GF-D8 (cell line): Measurements from ENCODE around the gene FFAR1.

Experiments
- DNase-seq: peaks from one replicate; lab custom pipeline; 2025; lab: John Stamatoyannopoulos, UW

FFAR1 gene, protein sequence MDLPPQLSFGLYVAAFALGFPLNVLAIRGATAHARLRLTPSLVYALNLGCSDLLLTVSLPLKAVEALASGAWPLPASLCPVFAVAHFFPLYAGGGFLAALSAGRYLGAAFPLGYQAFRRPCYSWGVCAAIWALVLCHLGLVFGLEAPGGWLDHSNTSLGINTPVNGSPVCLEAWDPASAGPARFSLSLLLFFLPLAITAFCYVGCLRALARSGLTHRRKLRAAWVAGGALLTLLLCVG (N-terminal part only)

DNA sequence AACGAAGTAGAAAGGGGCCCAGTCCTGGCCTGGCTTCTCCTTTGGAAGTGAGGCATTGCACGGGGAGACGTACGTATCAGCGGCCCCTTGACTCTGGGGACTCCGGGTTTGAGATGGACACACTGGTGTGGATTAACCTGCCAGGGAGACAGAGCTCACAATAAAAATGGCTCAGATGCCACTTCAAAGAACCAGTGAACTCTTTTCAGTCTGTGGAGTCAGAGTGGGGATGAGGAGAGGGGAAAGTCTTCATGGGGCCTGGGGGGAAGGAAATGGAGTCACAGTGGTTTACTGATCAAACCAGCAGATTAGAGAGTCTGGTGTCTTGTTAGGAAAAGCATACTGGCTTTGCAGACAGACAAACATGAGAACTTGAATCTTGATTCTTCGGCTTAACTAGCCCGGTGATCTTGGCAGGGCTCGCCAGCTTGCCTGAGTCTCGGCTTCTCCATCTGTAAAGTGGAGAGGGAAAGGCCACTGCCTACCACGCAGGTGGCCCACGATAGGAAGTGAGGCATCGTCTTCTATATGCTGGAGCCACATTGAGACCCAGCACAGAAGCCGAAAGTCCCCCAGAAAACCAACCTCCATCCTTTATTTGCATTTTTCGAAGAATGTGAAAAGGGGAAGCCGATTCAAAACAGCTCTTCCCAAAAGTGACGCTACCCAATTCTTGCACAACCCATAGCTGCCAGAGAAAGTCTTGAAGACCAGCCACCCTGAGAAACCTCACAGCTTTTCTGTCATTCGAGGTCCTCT, at the start of gene FFAR1:
TSS of gene FFAR1 (plus strand) at position 732 of the 759 bp plus-strand sequence. CDS start 3,650 bp downstream, outside the sequence.
- peak; percentile 66 for DNase-seq

DNA sequence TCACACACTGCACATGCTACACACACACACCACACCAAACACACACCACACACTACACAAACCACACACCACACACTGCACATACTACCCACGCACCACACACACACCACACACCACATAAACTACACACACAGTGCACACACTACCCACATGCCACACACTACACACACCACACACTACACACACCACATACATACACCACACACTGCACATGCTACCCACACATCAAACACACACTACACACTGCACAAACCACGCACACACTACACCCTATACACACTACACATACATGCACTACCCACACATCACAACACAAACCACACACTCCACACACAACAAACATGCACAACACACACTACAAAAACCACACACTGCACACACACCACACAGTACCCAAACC, 49.8 kb upstream of the FFAR1 start:
- DNase-seq: no peak

DNA sequence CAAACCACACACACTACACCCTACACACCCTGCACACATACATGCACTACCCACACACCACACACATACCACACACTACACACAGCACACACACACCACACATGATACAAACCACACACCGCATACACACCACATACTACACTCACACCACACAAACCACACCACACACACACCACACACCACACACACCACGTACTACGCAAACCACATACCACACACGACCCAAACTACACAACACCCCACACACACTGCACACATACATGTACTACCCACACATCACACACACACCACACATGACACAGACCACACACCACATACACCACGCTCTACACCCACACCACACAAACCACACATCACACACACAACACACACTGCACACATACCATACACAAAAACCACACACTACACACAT, 49.1 kb upstream of the FFAR1 start:
- DNase-seq: no peak

DNA sequence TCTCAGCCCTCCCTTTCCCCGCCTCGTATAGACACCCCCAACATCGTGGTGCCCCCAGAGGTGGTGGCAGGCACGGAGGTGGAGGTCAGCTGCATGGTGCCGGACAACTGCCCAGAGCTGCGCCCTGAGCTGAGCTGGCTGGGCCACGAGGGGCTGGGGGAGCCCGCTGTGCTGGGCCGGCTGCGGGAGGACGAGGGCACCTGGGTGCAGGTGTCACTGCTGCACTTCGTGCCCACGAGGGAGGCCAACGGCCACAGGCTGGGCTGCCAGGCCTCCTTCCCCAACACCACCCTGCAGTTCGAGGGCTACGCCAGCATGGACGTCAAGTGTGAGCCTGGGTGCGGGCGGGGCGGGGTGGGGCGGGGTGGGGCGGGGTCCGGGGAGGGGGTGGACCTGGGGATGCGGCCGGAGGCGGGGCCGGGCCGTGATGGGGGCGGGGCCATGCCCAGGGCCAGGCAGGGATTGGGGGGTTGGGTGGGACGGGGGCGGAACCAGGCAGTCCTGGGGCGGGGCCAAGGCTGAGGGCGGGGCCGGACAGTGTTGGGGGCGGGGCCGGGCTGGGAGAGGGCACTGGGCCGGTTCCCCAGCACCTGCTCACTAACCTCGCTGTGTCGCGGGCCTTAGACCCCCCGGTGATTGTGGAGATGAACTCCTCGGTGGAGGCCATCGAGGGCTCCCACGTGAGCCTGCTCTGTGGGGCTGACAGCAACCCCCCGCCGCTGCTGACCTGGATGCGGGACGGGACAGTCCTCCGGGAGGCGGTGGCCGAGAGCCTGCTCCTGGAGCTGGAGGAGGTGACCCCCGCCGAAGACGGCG, 48.0 kb upstream of the FFAR1 start:
- DNase-seq: no peak

DNA sequence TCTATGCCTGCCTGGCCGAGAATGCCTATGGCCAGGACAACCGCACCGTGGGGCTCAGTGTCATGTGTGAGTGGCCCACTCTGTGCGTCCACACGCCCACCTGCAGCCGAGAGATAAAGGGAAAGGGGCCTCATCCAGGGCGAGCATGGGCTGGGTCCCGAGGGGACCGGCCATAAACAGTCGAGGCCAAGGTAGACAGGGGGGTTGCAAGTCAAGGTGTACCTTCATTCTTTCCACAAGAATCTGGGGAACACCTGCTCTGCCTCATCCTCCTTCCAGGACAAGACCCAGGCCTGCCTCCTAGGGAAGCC, 47.4 kb upstream of the FFAR1 start:
- DNase-seq: no peak

DNA sequence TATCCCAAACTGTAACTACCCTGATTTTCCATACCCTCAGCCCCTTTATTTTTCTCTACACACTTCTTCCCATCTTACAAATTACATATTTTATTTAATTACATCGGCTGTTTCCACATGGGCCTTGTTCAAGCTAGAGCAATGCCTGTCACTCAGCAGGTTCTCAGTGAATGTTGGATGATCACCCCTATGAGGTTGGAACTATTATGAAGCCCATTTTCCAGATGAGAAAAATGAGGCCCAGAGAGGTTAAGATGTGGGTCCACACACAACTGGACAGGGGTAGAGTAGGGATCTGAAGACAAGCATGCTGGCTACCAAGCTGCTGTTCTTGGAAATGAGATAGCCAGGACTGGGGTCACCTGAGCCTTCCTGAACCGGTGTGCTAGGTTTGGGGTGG, 45.7 kb upstream of the FFAR1 start:
- DNase-seq: no peak

DNA sequence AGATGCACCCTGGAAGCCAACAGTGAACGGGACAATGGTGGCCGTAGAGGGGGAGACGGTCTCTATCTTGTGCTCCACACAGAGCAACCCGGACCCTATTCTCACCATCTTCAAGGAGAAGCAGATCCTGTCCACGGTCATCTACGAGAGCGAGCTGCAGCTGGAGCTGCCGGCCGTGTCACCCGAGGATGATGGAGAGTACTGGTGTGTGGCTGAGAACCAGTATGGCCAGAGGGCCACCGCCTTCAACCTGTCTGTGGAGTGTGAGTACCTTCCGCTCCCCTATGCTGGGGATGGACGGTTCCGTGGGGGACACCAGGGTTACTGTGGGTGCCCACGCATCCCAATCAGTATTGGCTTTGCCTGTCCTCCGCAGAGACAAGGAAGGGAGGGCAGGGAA, 45.3 kb upstream of the FFAR1 start:
- DNase-seq: no peak

DNA sequence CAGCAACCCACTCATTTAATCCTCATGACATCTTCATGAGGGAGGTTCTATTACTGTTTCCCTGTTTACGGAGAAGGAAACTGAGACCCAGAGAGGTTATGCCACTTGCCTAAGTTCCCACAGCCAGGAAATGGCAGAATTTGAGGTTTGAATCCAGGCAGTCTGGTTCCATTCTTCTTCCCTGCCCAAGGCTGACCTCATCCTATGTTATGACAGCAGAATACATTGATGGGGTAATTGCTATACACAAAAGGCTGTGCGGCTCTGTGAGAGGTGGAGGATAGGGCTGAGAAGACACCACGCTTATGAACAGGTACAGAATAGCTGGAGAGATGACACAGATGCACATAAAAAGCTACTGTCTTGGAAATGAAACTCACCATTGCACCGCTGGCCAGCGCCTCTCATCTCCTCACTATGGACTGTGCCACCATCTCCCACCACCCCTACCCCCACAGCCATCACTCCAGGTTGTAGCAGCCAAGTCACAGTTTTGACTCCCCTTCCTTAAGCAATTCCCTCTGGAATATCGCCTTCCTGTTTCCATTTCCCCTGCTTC, 44.3 kb upstream of the FFAR1 start:
- DNase-seq: no peak

DNA sequence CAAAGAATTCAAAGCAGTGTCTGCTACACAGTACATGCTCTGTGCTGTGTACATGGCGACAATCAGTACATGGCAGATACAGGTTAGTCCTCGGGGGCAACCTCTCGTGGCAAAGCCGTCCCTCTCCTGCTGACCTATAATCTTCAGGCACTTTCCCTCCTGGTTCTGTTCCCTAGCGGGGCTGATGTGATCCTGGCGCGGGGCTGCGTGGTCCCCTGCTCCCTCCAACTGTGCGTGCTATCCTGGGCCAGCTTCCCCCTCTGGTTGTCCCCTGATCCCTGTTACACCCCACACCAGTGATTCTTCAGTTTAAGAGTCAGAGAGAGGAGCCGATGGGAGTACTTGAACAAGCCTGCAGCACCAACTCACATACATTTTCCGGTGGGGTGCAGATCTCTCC, 43.7 kb upstream of the FFAR1 start:
- no peak for DNase-seq

DNA sequence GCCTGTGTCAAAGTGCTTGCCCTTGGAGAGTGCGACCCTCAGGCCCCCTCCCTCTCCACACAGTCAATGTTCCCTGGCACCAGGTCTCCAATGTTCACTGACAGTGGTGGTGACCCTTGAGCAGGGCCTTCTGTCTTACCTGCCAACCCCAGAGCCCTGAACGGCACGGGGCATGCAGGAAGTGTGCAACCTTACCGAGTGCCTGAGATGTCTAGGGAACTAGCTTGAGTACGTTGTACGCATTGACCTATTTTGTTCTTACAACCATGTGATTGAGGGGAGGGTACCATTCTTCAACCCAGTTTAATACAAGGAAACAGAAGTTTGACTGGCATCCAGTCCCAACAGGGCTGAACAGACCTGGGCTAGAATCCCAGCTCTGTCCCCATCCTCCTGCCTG, 42.5 kb upstream of the FFAR1 start:
- no peak for DNase-seq

DNA sequence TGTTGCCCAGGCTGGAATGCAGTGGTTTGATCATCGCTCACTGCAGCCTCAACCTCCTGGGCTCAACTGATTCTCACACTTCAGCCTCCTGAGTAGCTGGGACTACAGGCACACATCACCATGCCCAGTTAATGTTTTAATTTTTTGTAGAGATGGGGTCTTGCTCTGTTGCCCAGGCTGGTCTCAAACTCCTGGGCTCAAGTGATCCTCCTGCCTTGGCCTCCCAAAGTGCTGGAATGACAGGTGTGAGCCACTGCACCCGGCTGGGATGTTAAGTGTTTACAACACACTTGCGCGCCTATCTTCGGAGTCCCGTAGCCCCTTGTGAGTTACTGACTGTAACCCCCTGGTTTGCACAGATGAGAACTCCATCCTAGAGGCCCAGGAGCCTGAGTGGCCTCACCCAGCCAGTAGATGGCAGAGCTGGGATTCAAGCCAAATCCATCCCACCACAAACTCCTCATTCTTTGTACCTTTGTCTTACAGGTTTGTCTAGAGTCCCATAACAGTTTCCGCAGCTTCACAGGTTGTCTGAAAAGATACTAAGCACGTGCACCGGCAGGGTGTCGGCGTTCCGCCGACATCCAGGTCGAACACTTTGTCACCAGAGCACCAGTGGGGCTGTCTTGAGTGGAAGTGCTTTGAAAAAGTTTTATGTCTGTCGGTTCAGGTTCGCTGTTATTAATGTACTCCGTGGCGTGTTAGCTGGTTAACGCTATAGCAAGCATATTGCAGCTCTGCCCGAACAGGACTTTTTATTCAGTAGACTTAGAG, 41.0 kb upstream of the FFAR1 start:
- DNase-seq: no peak

DNA sequence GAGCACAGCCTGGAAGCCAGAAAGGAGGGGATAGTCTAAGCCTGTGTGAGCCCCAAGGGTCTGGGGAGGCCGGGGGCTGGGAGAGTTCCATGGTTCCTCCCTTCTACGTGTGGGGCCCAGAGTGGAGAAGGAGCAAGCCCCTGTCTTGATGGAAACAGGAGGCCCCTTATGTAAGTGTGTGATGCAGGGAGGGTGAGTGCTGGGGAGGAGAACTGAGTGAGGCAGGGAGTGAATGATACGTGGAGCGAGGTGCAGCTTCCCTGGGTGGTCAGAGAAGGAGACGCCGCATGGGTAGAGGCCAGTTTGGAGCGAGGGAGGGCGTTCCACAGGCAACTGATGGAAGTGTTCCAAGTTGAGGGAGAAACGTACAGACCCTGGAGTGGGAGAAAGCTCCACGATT, 39.8 kb upstream of the FFAR1 start:
- DNase-seq: no peak

DNA sequence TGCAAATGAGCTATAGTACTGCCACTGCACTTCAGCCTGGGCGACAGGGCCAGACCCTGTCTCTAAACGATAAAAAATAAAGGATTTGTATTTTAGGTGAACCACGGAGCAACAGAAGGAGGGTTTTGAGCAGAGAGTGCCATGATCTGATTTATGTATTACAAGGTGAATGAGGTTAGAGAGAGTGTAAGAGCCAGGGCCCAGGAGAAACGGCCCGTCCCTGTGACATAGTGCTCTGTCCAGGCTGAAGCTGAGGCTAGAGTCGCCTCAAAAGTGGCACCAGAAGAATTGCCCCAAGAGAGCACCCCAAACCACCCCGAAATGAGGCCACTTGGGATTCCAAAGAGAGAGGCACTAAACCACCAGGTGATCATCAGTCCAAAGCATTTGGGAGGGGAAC, 38.8 kb upstream of the FFAR1 start:
- no peak for DNase-seq

DNA sequence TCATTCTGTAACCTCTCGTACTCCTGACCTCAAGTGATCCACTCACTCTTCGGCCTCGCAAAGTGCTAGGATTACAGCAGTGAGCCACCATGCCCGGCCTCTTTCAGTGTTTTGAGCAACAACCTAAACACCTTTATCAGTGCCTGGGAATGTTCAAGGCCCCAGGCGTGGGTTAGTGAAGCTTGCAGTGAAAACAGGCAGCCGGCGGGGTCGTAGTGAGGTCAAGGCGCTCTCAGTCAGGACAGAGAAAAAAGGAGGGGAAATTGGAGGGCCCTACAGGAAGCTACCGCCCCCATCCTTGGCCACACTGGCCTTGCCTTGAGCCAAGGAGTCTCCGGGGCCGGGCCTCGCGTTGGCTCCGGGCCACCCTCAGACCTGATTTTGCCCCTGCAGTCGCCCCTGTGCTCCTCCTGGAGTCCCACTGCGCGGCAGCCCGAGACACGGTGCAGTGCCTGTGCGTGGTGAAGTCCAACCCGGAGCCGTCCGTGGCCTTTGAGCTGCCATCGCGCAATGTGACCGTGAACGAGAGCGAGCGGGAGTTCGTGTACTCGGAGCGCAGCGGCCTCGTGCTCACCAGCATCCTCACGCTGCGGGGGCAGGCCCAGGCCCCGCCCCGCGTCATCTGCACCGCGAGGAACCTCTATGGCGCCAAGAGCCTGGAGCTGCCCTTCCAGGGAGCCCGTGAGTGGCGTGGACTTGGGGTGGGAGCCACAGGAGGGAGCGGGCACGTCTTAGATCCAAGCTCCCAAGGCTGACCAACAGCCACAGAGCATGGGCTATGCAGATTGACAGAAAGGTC, 38.0 kb upstream of the FFAR1 start:
- no peak for DNase-seq

DNA sequence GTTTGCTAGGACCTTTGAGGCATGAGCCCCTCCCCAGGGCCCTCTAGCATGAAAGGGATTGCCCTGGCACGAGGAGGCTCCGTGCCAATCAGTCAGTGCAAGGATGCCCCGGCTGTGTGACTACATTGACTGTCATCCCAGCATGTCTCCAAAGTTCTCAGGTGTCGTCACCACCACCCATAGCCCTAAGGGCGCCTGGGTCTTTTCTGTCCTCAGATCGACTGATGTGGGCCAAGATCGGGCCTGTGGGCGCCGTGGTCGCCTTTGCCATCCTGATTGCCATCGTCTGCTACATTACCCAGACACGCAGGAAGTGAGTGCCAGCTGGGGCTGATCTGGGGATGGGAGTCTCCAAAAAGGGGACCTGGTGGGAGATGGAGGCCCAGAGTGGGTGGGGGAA, 37.4 kb upstream of the FFAR1 start:
- DNase-seq: no peak

DNA sequence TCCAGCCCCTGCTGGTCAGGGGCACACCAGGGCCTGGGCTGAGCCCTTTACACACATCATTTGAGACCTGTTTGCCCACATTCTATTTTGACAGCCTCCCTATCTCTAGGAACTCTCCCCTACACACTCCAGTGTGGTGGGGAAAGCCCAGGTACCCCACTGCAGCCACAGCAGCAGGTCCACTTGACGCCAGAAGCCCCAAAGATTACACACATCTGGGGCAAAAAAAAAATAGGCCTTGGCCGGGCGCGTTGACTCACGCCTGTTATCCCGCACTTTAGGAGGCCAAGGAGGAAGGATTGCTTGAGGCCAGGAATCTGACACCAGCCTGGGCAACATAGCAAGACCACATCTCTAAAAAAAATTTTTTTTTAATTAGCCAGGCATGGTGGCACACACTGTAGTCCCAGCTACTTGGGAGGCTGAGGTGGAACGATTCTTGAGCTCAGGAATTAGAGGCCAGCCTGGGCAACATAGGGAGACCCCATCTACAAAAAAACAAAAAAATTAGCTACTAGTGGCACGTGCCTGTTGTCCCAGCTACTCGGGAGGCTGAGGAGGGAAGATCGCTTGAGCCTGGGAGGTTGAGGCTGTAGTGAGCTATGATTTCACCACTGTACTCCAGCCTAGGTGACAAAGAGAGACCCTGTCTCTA, 36.8 kb upstream of the FFAR1 start:
- DNase-seq: no peak

DNA sequence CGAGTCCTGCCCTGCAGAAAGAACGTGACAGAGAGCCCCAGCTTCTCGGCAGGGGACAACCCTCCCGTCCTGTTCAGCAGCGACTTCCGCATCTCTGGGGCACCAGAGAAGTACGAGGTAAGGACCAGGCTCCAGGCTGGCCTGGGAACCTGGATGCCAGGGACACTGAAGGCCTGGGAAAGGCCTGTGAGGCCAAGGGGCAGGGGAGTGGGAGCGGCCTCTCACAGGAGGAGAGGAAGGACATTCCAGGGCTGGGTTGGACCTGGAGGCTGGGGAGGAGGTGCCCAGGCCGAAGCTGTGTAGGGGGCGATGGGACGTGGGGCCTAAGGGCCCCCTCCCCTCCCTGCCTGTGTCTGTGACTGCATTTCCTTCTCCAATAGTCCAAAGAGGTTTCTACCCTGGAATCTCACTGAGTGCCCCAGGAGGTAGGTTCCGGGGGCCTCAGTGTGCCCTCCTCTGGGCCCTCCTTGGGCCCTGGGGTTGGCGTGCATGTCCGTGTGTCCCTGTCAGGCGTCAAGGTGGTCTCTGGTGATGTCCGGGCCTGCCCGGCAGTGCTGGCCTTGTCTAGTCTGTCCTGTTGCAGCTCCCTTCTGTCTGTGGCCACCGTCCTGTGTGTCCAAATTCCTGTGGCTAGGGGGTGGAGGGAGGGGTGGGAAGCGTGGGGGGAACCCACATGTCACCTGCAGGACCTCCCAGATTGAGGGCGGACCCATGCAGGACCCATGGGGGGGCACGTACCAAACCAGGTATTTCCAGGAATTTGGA, 35.6 kb upstream of the FFAR1 start:
- DNase-seq: no peak

DNA sequence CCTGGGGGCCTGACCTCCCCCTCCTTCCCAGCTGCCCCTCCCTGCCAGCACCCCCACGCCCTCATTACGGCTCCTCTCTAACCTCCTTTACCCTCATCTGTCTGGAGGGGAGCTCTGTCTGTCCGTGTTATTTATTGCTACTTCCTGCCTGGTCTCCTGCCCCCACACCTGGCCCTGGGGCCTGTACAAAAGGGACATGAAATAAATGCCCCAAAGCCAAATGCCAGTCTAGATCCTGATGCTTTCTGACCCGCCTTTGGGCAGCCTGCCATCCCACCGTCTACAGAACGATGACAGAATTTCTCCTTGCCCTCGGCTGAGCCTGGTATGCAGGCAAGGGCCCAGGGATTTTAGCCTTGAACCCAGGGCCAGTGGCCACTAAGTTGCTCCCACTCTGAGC, 34.1 kb upstream of the FFAR1 start:
- DNase-seq: no peak

DNA sequence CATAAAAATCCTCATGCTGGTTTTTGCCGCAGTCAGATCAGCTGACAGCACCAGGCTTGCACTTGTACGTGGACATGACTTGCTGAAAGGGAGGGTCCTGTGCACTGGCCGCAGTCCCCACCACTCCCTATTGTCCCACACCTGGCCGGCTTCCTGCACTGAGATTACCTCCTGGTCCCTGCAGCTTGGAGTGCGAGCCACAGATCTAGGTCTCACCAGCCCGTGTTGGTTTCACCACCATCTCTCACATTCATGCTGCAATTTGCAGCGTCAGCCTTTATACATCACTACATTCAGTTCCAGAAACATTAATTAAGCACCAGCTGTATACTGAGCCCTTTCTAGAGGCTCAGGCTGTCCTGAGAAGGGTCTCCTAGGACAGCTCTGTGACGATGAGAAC, 33.7 kb upstream of the FFAR1 start:
- DNase-seq: no peak
